ENCODE data around the gene PDE6B.
"Not testable (repeated sequence)": the region's sequence is repeated elsewhere in the genome, so short reads cannot be mapped to it uniquely, and the experiment has no call there.

Gene PDE6B

DNA sequence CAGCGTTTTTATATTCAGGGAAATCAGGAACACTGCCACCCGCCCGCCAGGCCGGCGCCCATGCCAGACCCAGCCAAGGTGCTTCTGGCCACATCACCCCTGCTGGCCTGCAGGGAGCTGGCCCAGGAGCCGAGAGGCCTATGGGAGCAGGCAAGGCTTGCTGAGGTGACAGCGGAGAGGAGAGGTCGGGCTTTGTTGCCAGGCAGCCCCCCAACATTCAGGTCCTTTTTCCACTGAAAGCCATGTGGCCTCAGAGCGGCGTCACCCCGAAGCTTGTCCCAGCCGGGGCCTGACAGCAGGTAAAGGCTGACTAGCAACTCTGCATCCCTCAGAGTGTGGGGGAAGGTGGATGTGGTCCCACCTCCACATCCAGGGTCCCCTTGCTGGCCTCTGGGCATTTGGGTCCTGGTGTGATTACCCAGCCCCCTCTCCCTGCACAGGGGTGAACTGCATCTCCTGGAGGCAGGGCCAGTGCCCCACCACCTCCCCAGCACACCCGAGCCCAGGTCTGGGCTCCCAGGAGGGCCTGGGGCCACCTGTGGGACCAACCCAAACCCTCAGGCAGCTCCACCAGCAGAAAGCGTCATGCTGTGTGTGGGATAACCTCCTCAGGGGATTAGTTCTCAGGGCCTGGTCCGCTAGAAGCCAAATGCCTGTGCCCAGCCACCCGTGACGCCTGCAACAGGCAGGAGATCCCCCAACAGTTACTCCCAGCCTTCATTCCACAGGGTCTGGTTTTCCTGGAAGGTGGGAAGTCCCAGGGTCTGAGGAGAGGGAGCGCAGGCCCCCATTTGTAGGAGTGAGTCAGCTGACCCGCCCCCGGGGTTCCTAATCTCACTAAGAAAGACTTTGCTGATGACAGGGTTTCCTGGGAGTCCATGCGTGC is at the start of gene PDE6B:
PDE6B (plus strand) TSS at position 869 of the 886 bp plus-strand sequence. CDS start 54 bp downstream, outside the sequence.
- no peak for DNase-seq

DNA sequence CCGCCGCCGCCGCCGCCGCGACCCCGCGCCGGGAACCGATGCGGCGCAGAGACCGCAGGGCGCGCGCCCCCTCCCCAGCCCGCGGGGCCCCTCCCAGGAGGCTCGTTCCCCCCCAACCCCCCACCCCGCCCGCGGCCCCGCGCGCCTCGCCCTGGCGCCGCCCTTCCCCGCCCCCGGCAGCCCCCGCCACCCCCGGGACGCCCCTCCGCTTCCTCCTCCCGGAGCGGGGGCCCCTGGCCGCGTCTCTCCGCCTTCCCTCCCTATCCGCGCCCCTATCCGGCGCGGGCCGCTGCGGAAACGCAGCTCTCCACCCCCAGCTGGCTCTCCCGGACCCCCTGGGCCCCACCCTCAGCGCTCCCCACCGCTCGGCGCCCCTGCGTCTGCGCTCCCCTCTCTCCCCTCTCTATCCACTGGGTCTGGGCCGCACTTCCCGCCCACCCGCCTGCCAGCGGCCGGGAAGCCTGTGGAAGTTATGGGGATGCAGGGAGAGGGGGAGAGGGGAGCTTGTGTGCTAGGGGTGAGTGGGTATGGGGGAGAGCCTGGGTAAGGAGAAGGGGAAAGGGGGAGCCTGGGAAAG is 49.0 kb upstream of the PDE6B start, which contains the start of gene TMEM271:
TMEM271 (minus strand) TSS at position 51 of the 577 bp plus-strand sequence. CDS start 233 bp downstream, outside the sequence.
- DNase-seq: no peak

DNA sequence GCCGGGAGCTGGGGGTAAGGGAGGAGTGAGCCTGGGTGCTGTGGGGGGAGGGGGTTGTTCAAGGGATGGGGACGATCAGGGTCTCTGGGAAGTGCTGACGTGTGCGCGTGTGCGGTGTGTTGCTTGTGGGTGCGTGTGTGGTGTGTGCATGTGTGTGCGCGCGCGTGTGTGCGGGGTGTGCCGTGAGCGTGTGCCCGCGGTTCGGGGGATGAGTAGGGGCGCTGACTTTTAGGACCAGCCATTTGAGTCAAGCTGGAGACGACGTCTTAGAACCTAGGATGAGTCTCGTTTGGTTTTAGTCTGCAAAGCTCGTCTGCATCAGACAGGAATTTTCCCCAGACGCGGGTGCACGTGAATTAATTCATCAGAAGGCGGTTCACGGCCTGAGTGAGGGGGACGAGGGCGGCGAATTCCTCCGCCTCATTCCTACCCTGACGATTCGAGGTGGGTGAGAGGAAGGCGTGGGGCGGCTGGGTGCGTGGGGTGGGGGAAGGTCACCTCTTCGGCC is 48.3 kb upstream of the PDE6B start:
- no peak for DNase-seq

DNA sequence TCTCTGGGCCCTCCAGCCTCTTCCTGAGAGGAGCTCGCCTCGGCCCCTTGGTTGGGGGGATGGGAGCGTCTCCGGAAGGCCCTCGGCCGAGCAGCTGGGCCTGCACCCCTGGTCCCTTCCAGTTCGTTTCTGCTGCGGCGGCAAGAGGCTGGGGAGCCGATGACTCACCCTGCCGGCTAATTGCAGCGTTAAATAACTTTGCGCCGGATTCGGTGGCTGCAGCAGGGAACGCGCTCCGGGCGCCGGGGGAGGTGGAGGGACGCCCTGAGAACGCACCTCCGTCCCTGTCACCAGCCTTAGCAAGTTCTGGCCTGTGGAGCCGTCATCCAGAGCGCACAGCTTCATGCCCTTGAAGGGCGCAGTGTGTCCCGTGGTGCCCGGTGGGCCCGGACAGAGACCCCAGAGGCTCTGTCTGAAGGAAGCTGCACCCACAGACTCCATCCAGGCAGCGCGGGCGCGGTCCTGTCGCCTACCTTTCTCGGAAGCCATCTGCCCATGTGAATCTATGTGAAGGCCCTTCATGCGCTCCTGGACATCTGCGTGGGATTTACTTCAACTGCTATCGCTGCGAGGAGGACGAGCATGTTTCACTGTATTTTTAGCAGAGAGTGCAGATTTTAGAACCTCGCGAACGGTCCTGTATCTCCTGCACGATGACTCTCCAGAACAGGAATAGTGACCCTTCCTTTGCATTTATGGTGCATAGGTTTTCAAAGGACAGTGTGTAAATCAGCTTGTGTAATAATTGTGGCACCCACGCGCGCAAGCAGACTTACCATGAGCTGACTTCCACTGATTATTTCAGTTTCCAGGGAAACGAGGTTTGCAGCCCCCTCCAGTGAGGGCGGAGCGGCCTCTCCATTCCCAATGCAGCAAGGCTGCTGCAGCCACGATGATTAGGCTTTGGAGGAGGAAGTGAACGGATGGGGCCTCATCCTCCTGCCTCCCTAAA is 47.6 kb upstream of the PDE6B start:
- DNase-seq: no peak

DNA sequence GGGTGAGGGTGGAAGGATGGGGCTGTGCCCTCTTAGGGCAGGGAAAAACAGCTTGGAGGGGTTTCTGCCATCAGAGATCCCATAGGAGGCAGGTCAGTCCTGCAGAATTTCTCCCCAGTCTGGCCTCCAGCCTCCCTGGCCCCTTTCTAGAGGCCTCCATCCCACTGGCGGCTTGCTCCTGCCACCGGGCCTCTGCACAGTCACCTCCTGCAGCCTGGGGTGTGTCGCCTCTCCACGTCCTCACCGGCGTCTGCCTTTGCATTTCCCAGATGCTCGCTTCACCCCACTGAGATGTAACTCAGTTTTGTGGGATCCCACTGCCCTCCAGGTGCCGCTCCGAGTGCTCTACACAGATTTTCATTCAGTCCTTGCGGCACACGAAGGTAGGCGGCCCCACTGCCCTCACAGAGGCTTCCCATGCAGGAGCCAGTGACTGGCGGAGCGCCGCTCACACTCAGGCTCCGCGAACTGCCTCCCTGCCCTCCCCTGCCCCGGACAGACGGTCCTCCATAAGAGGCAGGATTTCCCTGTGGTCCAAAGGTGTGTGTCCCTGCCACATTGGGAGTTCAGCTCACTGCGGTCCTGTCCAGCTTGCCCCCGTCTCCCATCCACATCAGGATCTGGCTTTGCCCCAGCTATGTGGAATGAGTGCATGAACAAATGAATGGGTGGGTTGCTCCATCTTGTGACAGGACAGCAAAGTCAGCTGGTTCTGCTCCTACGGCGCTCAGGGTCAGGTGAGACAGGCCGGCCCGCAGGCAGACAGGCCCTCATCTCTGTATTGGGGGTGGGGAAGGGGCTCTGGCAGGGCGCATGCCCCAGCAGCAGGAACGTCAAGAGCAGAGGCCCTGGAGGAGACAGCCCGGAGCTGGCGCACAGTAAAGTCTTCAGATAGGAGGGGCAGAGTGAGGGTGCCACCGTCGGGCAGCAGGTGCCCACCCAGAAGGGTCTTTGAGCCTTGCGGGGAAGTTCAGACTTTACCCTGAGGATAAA is 46.6 kb upstream of the PDE6B start:
- no peak for DNase-seq

DNA sequence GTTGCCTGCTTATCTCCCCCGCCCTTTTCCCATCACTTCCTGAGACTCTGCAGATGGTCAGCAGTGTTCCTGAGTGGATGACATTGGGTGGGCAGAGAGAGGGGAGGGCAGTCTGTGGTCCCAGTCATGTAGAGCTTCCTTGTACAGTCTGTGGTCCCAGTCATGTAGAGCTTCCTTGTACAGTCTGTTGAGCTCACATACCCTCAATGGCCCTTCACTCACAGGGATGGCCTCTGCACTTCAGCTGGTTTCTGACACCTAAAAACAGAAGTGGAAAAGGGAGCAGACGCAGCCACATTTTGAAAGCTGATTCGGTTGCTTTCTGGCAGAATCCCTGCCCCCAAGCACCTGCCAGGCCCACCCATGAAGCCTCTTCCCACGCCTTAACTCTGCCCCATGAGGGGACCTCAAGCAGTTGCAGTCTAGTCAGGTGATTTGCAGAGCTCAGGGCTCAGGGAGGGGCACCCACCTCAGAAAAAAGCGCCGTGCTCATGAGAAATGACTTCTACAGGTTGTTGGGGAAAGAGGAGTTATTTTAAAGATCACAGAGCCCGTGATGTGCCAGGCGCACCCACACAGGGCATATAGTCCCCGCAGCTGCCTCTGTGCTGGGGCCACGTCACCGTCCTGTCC is 45.7 kb upstream of the PDE6B start:
- no peak for DNase-seq

DNA sequence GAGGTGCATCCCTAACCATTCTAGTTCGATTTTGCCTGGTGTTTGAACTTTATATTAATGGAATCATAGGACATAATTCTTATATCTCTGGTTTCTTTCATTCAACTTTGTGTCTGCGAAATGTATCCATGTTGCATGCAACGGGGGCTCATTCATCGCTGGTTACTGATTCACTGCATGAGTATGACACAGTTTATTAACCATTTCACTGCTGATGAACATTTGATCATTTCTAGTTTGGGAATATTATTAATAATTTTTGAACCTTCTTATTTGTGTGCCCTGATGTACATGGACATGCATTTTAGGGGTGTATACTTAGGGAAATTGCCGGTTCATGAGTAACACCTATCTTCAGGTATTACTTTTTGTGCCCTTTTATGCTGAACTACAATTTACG is 44.2 kb upstream of the PDE6B start:
- DNase-seq: no peak

DNA sequence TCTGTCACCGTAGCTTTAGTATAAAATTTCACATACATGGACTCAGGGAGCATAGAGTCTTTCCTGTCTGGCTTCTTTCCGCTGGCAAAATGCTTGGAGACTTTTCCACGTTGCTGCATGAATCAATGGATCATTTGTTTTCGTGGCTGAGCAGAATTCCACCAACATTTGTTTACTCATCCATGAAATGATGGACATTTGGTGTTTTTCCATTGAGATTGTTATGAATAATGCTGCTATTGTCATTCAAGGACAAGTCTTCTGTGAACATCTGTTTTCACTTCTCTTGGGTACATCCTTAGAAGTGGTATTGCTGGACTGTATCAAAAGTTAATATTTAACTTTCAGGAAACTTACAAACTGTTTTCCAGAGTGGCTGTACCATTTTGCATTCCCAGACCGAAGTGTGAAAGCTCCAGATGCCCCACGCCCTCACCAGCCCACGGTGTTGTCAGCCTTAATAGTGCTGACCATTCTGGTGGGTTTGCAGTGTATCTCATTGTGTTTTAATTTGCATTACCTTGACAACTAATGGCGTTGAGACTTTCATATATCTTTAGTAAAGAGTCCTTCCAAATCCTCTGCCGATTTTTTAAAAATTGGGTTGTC is 43.5 kb upstream of the PDE6B start:
- no peak for DNase-seq

DNA sequence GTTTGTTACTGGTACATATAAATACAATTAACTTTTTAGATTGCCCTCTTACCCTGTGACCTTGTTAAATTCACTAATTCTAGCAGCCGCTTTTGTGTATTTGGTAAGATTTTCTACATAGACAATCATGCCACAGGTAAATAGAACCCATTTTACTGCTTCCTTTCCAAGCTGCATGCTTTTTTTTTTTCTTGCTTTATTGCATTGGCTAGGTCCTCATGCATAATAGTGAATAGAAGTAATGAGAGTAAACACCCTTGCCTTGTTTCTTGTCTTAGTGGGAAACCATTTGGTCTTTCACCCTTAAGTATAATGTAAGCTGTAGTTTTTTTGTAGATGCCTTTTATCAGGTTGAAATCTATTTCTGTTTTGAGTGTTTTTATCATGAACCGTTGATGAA is 41.6 kb upstream of the PDE6B start:
- DNase-seq: no peak

DNA sequence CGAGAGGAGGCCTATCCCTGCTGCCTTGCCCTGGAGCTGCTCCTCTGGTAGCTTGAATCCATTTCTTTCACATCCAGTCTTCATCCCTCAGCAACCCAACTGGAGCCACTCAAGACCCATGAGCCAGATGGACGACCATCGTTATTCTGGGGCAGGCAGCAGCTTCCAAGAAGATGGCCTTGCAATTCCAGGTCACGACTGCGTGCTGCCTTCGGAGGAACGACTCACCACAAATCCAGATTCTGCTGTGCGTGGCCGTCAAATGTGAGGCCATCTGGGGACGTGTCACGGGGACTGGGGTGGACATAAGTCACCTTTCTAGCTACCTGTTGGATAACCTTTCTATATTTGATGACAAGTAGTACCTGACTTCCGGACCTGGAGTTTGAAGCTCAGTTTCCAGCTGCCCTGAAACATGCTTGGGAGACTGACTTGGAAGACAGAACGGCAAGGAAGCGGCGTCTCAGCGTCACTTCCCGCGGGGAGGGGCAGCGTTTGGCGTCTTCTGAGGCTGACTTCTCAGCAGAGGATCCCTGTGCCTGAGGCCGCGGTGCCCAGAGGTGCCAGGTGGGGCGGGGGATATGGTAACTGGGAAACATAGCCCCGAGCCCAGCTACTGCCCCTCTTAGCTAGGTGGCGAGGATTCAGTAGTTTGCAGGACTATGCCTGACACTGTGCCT is 37.6 kb upstream of the PDE6B start:
- no peak for DNase-seq

DNA sequence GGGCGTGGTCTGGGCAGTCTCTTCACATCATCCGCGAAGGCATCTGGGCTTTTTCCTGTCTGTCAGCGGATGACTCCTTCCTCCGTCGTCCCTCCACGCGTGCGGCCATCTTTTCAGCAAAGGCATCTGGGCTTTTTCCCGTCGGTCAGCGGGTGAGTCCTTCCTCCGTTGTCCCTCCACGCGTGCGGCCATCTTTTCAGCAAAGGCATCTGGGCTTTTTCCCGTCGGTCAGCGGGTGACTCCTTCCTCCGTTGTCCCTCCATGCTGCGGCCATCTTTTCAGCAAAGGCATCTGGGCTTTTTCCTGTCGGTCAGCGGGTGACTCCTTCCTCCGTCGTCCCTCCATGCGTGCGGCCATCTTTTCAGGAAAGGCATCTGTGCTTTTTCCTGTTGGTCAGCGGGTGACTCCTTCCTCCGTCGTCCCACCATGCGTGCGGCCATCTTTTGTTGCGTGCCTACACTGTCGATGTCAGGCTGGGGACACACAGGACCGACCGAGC is 37.0 kb upstream of the PDE6B start:
- DNase-seq: no peak

DNA sequence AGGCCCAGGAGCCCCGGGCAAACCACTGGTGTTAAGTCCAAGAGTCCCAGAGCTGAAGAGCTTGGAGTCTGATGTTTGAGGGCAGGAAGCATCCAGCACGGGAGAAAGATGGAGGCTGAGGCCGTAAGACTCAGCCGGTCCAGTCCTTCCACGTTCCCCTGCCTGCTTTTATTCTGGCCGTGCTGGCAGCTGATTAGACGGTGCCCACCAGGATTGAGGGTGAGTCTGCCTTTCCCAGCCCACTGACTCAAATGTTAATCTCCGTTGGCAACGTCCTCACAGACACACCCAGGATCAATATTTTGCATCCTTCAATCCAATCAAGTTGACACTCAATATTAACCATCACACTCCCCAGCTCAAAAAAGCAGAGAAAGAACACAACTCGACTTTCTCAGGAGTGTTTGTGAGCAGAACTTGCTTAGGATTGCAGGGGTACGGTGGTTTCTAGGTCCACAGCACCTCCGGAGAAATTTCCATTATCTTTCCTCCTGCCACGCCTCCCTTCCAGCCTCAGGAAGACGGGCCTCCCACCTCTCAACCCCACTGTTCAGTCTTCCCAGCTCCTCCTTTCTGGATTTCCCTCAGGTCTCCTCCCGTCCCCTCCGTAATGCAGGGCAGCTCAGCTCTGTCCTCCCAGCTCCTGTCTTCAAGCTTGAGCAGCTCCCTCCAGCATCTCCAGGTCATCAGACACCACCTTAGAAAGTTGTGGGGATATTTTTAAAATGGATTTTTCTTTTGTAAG is 36.0 kb upstream of the PDE6B start:
- no peak for DNase-seq

DNA sequence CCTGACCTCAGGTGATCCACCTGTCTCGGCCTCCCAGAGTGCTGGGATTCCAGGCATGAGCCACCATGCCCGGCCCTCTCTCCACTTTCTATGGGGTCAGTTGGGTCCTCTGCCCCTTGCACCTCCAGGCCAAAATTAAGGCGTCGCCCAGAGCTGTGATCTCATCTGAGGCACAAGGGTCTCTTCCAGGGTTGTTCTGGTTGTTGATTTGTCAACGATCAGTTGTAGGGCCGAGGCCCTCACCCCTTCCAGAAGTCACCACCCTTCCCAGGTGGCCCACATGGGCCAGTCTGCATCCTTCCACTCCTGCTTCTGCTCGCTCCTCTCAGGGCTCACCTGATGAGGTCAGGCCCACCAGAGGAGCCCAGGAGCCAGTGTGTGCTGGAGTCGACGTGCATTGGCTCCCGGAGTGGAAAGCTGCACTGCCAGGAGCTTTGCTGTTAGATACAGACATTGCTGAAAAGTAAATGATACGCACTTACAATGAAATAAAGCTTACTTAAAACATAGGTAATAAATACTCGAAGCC is 35.0 kb upstream of the PDE6B start:
- DNase-seq: no peak

DNA sequence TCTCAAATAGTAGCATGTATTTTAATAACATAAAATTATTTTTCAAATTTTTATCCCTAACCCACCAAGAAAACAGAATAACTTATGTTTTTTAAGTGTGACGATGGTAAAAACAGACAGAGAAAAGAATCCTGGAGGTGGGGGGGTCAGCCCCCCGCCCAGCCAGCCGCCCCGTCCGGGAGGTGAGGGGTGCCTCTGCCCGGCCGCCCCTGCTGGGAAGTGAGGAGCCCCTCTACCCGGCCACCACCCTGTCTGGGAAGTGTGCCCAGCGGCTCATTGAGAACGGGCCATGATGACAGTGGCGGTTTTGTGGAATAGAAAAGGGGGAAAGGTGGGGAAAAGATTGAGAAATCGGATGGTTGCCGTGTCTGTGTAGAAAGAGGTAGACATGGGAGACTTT is 33.2 kb upstream of the PDE6B start:
- not testable (repeated sequence) for DNase-seq

DNA sequence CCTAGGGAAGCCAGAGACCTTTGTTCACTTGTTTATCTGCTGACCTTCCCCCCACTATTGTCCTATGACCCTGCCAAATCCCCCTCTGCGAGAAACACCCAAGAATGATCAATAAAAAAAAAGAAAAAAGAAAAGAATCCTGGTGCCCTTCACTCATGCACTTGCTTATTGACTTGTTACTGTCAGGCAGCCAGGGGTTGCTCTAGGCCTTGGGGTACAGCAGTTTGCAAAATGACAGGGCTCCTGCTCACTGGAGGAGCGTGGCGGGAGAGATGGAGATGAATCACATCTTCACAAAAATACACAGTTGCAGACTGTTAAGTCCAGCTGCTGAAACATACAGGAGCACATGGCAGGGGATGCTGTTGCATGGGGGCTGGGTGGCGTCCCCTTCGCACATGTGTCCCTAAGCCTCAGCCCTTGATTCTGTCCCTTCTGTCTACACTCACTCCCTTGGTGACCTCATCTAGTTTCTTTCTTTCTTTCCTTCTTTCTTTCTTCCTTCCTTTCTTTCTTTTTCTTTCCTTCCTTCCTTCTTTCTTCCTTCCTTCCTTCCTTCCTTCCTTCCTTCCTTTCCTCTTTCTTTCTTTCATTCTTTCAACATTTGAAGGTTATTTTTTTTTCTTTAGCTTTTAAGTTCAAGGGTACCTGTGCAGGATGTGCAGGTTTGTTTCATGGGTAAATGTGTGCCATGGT is 32.4 kb upstream of the PDE6B start:
- DNase-seq: no peak

DNA sequence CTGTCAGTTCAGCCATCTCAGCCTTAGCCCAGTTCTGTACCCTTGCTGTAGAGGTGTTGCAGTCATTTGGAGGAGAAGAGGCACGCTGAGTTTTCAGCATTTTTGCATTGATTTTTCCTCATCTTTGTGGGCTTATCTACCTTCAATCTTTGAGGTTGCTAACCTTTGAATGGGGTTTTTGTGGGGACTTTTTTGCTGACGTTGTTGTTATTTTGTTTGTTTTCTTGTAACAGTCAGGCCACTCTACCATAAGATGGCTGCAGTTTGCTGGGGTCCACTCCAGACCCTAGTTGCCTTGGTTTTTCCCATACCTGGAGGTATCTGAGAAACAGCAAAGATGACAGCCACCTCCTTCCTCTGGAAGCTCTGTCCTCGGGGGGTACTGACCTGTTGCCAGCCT is 26.4 kb upstream of the PDE6B start:
- DNase-seq: no peak

DNA sequence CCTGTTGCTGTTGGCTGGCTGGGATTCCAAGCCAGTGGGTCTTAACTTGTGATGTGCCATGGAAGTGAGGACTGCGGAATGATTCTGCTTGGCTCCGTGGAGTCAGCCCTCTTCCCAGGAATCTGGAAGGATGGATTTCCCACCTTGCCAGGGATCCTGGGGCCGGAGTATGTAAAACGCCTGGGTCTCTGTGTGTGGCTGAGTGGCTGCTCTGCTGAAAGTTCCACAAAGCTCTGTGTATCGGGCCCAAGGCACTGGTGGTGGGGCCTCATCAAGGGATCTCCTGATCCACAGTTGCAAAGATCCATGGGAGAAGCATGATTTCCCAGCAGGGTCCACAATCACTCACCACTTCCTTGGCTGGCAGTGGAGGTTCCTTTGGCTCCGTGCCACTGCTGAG is 25.2 kb upstream of the PDE6B start:
- DNase-seq: no peak

DNA sequence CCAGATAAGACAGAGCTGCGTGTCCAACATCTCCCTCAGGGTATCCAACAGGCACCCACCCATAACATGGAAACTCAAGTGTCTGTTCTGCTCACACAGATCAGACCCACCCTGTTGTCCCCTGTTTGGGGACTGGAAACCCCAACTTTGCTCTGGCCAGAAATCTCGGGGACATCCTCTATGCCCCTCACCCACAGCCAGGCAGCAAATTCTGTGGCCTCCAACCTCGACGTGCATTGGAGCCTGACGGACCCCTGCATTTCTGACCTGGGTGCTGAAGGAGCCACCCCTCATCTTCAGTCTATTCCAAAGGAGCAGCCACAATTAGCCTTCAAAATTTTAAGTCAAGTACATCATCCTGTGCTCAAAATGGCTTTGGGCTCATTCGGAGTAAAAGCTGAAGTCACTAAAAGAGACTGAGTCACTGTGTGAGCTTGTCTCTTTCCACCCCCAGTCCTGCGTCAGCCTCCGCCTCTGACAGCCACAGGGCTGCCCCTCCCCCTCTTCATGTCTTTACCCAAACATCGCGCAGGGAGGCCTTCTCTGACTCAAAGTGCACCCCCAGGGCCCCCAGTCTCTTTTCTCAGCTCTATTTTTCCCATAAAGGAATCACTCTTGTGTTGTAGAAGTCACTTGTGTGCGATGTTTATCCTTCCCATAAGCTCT is 24.4 kb upstream of the PDE6B start:
- DNase-seq: no peak

Data from cortex of kidney (tissue), 1 donor.